WTC11 (cell line): ENCODE data around the gene OPN1SW. TPM values are rescaled to one million over a fixed set of nuclear protein-coding genes. Genes with fewer than 3 reads are reported as not detected.

Experiments
- ATAC-seq: fragments of 200-7000 bp; cut with Tn5 transposase; 2 replicates; pipeline ENCODE4 v1.10.0; 2021; ENCODE audit warnings: mild to moderate bottlenecking, moderate library complexity
- CTCF ChIA-PET: fragments of 300-600 bp; sonication (Branson Sonifier 250); formaldehyde crosslinking; loops from one replicate; lab custom pipeline; 2021; ENCODE audit warnings: antibody characterized with exemption; lab: Charles Lee
- POLR2A ChIA-PET: fragments of 350-600 bp; sonication (Branson Sonifier 250); formaldehyde crosslinking; loops from one replicate; lab custom pipeline; 2021; ENCODE audit warnings: antibody characterized with exemption; lab: Charles Lee
- DNase-seq: peaks from one replicate; pipeline ENCODE4 v3.0.0; 2021; ENCODE audit warnings: low spot score
- H3K27ac Mint-ChIP-seq: 2 replicates; pipeline ENCODE4 v1.8.0; 2021; ENCODE audit warnings: mixed read lengths
- H3K27me3 Mint-ChIP-seq: 2 replicates; pipeline ENCODE4 v1.8.0; 2021; ENCODE audit warnings: low read depth, mild to moderate bottlenecking, moderate library complexity, mixed read lengths
- H3K36me3 Mint-ChIP-seq: 2 replicates; pipeline ENCODE4 v1.8.0; 2021; ENCODE audit warnings: mixed read lengths
- H3K4me1 Mint-ChIP-seq: 2 replicates; pipeline ENCODE4 v1.8.0; 2022; ENCODE audit warnings: mixed read lengths
- H3K4me3 Mint-ChIP-seq: 2 replicates; pipeline ENCODE4 v1.8.0; 2021; ENCODE audit warnings: mild to moderate bottlenecking, moderate library complexity, mixed read lengths
- H3K9me3 Mint-ChIP-seq: 2 replicates; pipeline ENCODE4 v1.8.0; 2021; ENCODE audit warnings: mixed read lengths
- AR ChIP-seq: fragments of 250-450 bp; sonication (Bioruptor Pico); IDR thresholded peaks from 2 replicates; pipeline ENCODE4 v1.9.0; 2021; ENCODE audit warnings: mild to moderate bottlenecking
- CREM ChIP-seq: sonication (generic); formaldehyde crosslinking; IDR thresholded peaks from 2 replicates; pipeline ENCODE4 v1.8.1; 2022; ENCODE audit warnings: mild to moderate bottlenecking, missing genetic modification reagents, moderate library complexity
- E2F4 ChIP-seq: sonication (generic); formaldehyde crosslinking; IDR thresholded peaks from 2 replicates; pipeline ENCODE4 v1.8.1; 2022; ENCODE audit warnings: low read depth, mild to moderate bottlenecking, moderate library complexity, missing genetic modification reagents, borderline replicate concordance
- FOXJ3 ChIP-seq: sonication (generic); formaldehyde crosslinking; IDR thresholded peaks from 2 replicates; pipeline ENCODE4 v1.9.0; 2021; ENCODE audit warnings: missing genetic modification reagents, mild to moderate bottlenecking, borderline replicate concordance
- FOXK1 ChIP-seq: sonication (generic); formaldehyde crosslinking; IDR thresholded peaks from 2 replicates; pipeline ENCODE4 v1.8.0; 2022; ENCODE audit warnings: mild to moderate bottlenecking, moderate library complexity, missing genetic modification reagents
- GRHL2 ChIP-seq: fragments of 250-450 bp; sonication (Bioruptor Pico); IDR thresholded peaks from 2 replicates; pipeline ENCODE4 v1.8.0; 2022; ENCODE audit warnings: mild to moderate bottlenecking, moderate library complexity; ENCODE audit not compliant: insufficient replicate concordance, severe bottlenecking
- GTF2I ChIP-seq: fragments of 250-450 bp; sonication (Bioruptor Pico); conservative IDR thresholded peaks from 2 replicates; pipeline ENCODE4 v1.4.0; 2021; ENCODE audit warnings: mild to moderate bottlenecking
- IRF2 ChIP-seq: sonication (generic); formaldehyde crosslinking; IDR thresholded peaks from 2 replicates; pipeline ENCODE4 v1.8.0; 2022; ENCODE audit warnings: low read depth, missing genetic modification reagents, borderline replicate concordance
- MAX ChIP-seq: sonication (generic); formaldehyde crosslinking; IDR thresholded peaks from 2 replicates; pipeline ENCODE4 v1.8.0; 2022; ENCODE audit warnings: mild to moderate bottlenecking, missing genetic modification reagents
- SMAD4 ChIP-seq: sonication (generic); formaldehyde crosslinking; IDR thresholded peaks from 2 replicates; pipeline ENCODE4 v1.8.0; 2022; ENCODE audit warnings: mild to moderate bottlenecking, missing genetic modification reagents
- SP1 ChIP-seq: sonication (generic); formaldehyde crosslinking; conservative IDR thresholded peaks from 2 replicates; pipeline ENCODE4 v1.8.1; 2022; ENCODE audit warnings: missing genetic modification reagents
- TEAD4 ChIP-seq: sonication (generic); formaldehyde crosslinking; IDR thresholded peaks from 2 replicates; pipeline ENCODE4 v1.8.0; 2022; ENCODE audit warnings: mild to moderate bottlenecking, missing genetic modification reagents
- ZNF138 ChIP-seq: sonication (generic); formaldehyde crosslinking; conservative IDR thresholded peaks from 2 replicates; pipeline ENCODE4 v1.8.1; 2022; ENCODE audit warnings: mild to moderate bottlenecking, moderate library complexity, missing genetic modification reagents
- ZNF219 ChIP-seq: sonication (generic); formaldehyde crosslinking; IDR thresholded peaks from 2 replicates; pipeline ENCODE4 v1.8.0; 2023; ENCODE audit warnings: missing genetic modification reagents, mild to moderate bottlenecking, borderline replicate concordance
- ZNF317 ChIP-seq: sonication (generic); formaldehyde crosslinking; IDR thresholded peaks from 2 replicates; pipeline ENCODE4 v1.8.1; 2023; ENCODE audit warnings: low read depth, mild to moderate bottlenecking, moderate library complexity, missing genetic modification reagents, borderline replicate concordance
- ZNF396 ChIP-seq: fragments of 250-450 bp; sonication (Bioruptor Pico); IDR thresholded peaks from 2 replicates; pipeline ENCODE4 v1.8.0; 2021; ENCODE audit warnings: mild to moderate bottlenecking, moderate library complexity, borderline replicate concordance
- ZNF416 ChIP-seq: fragments of 250-450 bp; sonication (Bioruptor Pico); IDR thresholded peaks from 2 replicates; pipeline ENCODE4 v1.9.0; 2021; ENCODE audit warnings: mild to moderate bottlenecking, inconsistent platforms
- total RNA-seq: library from RNA; stranded (reverse); gene quantifications from 3 replicates; pipeline ENCODE4 v1.2.3, GENCODE V29; 2021
- TF ChIP-seq, protein P1 (sequence below): sonication (generic); formaldehyde crosslinking; conservative IDR thresholded peaks from 2 replicates; pipeline ENCODE4 v1.8.1; 2022; ENCODE audit warnings: mild to moderate bottlenecking, missing genetic modification reagents
- TF ChIP-seq, protein P2 (sequence below): fragments of 250-450 bp; sonication (Bioruptor Pico); IDR thresholded peaks from 2 replicates; pipeline ENCODE4 v1.9.0; 2021; ENCODE audit warnings: mild to moderate bottlenecking
- TF ChIP-seq, protein P3 (sequence below): fragments of 250-450 bp; sonication (Bioruptor Pico); conservative IDR thresholded peaks from 2 replicates; pipeline ENCODE4 v1.9.0; 2021; ENCODE audit warnings: mild to moderate bottlenecking
- TF ChIP-seq, protein P4 (sequence below): sonication (generic); formaldehyde crosslinking; IDR thresholded peaks from 2 replicates; pipeline ENCODE4 v1.8.1; 2023; ENCODE audit warnings: mild to moderate bottlenecking, missing genetic modification reagents, moderate library complexity

OPN1SW gene
- total RNA-seq, 1 experiment from 2014 or later: not detected

GRCh38 chr7:128811631-128812430 is 36.2 kb upstream of the OPN1SW start:
- peak; percentile 28; the same call in 1 of the 2 replicates for ATAC-seq
- POLR2A ChIA-PET: no interaction called here
- Mint-ChIP-seq H3K4me3 (no peak overlapping the region), H3K36me3 (peaks cover 11% of the 10 kb centered on the region), H3K9me3 (no peaks in the 10 kb centered on the region), H3K27ac (no peak overlapping the region), H3K4me1 (no peaks in the 10 kb centered on the region), H3K27me3 (no peaks in the 10 kb centered on the region)
- CTCF ChIA-PET: interaction anchor here (0.7 to 2.1 kb wide), 9 partner anchors 19 to 146 kb away, joined by 3 to 12 read pairs (median 4); no protein-coding TSS in a partner anchor
- DNase-seq: no peak
- no peak for TF ChIP-seq GRHL2 (CRISPR knock-in tag)
- TF ChIP-seq FOXK1 (CRISPR knock-in tag): no peak
- no peak for TF ChIP-seq E2F4 (CRISPR knock-in tag)

DNA sequence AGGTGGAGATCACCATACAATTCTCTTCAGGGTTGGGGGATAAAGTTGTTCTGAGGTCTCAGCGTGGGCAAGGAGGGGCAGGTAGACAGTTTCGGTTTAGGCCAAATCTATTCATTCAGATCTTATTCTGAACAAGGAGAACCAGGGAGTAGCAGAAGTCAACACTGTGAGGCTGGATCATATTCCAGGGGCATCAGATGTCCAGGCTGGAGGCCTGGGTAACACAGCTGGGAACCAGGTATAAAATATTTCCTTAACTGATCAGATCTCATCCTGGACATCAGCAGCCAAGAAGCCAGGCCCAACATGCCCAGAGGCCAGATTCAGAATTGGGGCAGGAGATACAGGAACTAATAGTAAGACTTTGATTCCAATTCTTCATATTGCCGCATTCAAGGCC is 35.4 kb upstream of the OPN1SW start:
- Mint-ChIP-seq H3K27me3 (no peaks in the 10 kb centered on the region), H3K4me1 (no peaks in the 10 kb centered on the region), H3K27ac (no peak overlapping the region), H3K36me3 (peaks cover 19% of the 10 kb centered on the region), H3K9me3 (no peaks in the 10 kb centered on the region), H3K4me3 (no peak overlapping the region)
- POLR2A ChIA-PET: no interaction called here
- DNase-seq: no peak
- no peak for ATAC-seq
- no peak for TF ChIP-seq TEAD4 (CRISPR knock-in tag)
- TF ChIP-seq SP1: no peak
- no peak for TF ChIP-seq FOXK1 (CRISPR knock-in tag)
- no peak for TF ChIP-seq CREM (CRISPR knock-in tag)
- TF ChIP-seq, protein P1, sequence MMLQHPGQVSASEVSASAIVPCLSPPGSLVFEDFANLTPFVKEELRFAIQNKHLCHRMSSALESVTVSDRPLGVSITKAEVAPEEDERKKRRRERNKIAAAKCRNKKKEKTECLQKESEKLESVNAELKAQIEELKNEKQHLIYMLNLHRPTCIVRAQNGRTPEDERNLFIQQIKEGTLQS (CRISPR knock-in tag): no peak
- no peak for TF ChIP-seq ZNF416 (CRISPR knock-in tag)
- no peak for TF ChIP-seq SMAD4 (CRISPR knock-in tag)
- TF ChIP-seq ZNF396 (CRISPR knock-in tag): no peak
- no peak for TF ChIP-seq MAX (CRISPR knock-in tag)
- TF ChIP-seq, protein P2, sequence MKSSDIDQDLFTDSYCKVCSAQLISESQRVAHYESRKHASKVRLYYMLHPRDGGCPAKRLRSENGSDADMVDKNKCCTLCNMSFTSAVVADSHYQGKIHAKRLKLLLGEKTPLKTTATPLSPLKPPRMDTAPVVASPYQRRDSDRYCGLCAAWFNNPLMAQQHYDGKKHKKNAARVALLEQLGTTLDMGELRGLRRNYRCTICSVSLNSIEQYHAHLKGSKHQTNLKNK (CRISPR knock-in tag): no peak
- no peak for TF ChIP-seq AR (CRISPR knock-in tag)
- TF ChIP-seq FOXJ3: no peak
- TF ChIP-seq, protein P3, sequence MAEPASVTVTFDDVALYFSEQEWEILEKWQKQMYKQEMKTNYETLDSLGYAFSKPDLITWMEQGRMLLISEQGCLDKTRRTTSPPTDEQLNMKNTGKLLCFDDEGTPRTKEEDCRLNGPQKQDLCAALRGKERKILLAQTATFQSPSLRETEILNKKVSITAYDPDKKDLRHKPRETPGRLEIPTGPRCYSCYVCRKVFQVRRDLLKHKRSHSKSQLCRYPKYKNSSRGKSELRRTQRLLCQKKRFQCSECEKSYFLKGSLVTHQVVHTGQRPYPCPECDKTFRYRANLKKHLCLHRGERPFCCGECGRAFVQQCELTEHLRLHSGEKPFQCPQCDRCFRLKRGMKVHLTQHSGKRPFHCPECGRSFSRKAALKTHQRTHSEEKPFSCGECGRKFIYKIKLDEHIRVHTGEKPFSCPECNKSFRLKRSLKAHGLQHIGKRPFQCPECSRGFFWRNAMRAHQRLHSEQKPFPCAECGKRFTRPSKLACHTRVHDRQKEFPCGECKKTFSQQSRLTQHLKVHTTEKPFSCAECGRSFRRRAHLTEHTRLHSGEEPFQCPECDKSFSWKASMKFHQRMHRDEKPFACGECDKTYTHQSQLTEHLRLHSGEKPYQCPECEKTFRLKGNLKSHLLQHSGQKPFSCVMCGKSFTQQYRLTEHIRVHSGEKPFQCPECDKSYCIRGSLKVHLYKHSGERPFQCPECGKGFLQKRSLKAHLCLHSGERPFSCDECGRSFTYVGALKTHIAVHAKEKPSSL (CRISPR knock-in tag): no peak
- no peak for TF ChIP-seq ZNF138 (CRISPR knock-in tag)
- TF ChIP-seq GTF2I (CRISPR knock-in tag): no peak
- TF ChIP-seq, protein P4, sequence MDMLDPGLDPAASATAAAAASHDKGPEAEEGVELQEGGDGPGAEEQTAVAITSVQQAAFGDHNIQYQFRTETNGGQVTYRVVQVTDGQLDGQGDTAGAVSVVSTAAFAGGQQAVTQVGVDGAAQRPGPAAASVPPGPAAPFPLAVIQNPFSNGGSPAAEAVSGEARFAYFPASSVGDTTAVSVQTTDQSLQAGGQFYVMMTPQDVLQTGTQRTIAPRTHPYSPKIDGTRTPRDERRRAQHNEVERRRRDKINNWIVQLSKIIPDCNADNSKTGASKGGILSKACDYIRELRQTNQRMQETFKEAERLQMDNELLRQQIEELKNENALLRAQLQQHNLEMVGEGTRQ: no peak
- no peak for TF ChIP-seq IRF2 (CRISPR knock-in tag)
- TF ChIP-seq ZNF317 (CRISPR knock-in tag): no peak
- no peak for TF ChIP-seq ZNF219
- CTCF ChIA-PET: interaction anchor here (2.1 kb wide), 1 partner anchor 22 kb away, joined by 12 read pairs; no protein-coding TSS in a partner anchor
